SU-DHL-6 (cell line): ENCODE measurements around the gene SRRM2.

Experiments used
- H2AFZ ChIP-seq: fragments of 200-600 bp; sonication (generic); 2 replicates; pipeline ENCODE4 v1.6.1; 2014; ENCODE audit warnings: low read depth, mild to moderate bottlenecking, moderate library complexity, mixed read lengths, antibody characterized with exemption, low read length; ENCODE audit not compliant: severe bottlenecking
- H3F3A ChIP-seq: fragments of 200-600 bp; shearing (Covaris generic); 2 replicates; pipeline ENCODE4 v1.6.0; 2016; ENCODE audit warnings: antibody characterized with exemption, mild to moderate bottlenecking; ENCODE audit not compliant: insufficient read depth
- H3K27ac ChIP-seq: fragments of 200-600 bp; sonication (generic); 2 replicates; pipeline ENCODE4 v1.5.1; 2016; ENCODE audit warnings: low read depth, mild to moderate bottlenecking, low read length, moderate library complexity, mixed read lengths
- H3K27me3 ChIP-seq: fragments of 200-600 bp; sonication (generic), shearing (Covaris generic); 2 replicates; pipeline ENCODE4 v1.6.0; 2014; ENCODE audit warnings: mild to moderate bottlenecking, low read length
- H3K36me3 ChIP-seq: fragments of 200-600 bp; sonication (generic); 2 replicates; pipeline ENCODE4 v1.6.1; 2014; ENCODE audit warnings: mild to moderate bottlenecking, low read length, mixed read lengths
- H3K4me2 ChIP-seq: fragments of 300-600, 200-600 bp; shearing (Covaris generic), sonication (generic); 2 replicates; pipeline ENCODE4 v1.6.0; 2014; ENCODE audit warnings: low read length, low read depth, mild to moderate bottlenecking; ENCODE audit not compliant: poor library complexity, severe bottlenecking
- H3K4me3 ChIP-seq: fragments of 200-600 bp; sonication (generic); 2 replicates; pipeline ENCODE4 v1.5.1; 2014; ENCODE audit warnings: antibody characterized with exemption, low read length, mild to moderate bottlenecking, mixed read lengths; ENCODE audit not compliant: insufficient read depth, poor library complexity, severe bottlenecking
- H3K79me2 ChIP-seq: fragments of 200-600 bp; sonication (generic); 2 replicates; pipeline ENCODE4 v1.6.1; 2014; ENCODE audit warnings: mild to moderate bottlenecking, low read length, moderate library complexity; ENCODE audit not compliant: insufficient read depth
- H3K9ac ChIP-seq: fragments of 200-600 bp; sonication (generic); 2 replicates; pipeline ENCODE4 v1.7.0; 2014; ENCODE audit warnings: mild to moderate bottlenecking, low read length
- H3K9me2 ChIP-seq: fragments of 200-600 bp; sonication (generic); replicated peaks from 2 replicates; pipeline ENCODE4 v1.6.1; 2014; ENCODE audit warnings: low read length; ENCODE audit not compliant: insufficient read depth
- H3K9me3 ChIP-seq: fragments of 200-600 bp; sonication (generic); 2 replicates; pipeline ENCODE4 v1.6.1; 2014; ENCODE audit warnings: low read length, mixed read lengths; ENCODE audit not compliant: insufficient read depth
- H4K20me1 ChIP-seq: fragments of 200-600 bp; sonication (generic); 2 replicates; pipeline ENCODE4 v1.6.1; 2014; ENCODE audit warnings: low read depth, mild to moderate bottlenecking, antibody characterized with exemption, low read length, moderate library complexity, mixed read lengths
- CTCF ChIP-seq: fragments of 200-600 bp; sonication (generic); IDR thresholded peaks from one replicate; pipeline ENCODE4 v1.5.1; 2017; ENCODE audit warnings: antibody characterized with exemption, mild to moderate bottlenecking, low read length, moderate library complexity; ENCODE audit not compliant: insufficient read depth, poor library complexity, severe bottlenecking
- EZH2phosphoT487 ChIP-seq: fragments of 200-600 bp; sonication (generic), shearing (Covaris generic); conservative IDR thresholded peaks from 2 replicates; pipeline ENCODE4 v1.6.1; 2018; ENCODE audit warnings: mild to moderate bottlenecking, antibody characterized with exemption, low read length, moderate library complexity, mixed read lengths

Gene SRRM2

DNA sequence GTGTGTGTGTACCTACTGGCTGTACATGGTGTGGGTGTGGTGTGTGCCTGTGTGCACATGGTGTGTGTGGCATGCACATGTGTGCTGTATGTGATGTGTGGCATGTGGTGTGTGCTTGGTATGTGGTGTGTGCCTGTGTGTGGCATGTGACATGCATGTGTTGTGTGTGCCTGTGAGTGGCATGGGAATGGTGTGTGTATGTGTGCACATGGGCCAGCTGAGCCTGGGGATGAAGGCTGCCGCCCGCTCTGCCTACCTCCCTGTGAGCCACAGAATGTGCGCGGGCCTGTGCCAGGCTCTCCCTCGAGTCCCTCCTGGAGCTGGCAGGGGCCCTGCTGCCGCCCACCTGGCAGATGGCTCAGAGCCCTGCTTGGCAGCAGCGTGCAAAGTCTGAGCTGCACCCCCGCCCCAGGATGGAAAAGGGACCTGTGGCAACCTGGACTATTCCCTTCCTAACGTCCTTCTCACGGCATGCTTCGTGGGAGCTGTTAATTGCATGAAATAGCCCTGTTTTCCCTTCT is 41.7 kb upstream of the SRRM2 start:
- H3K27me3 ChIP-seq, result no peaks in the 10 kb centered on the region
- no peak overlapping the region for H3K4me3 ChIP-seq
- no peak overlapping the region for H2AFZ ChIP-seq
- H3K36me3 ChIP-seq, result no peaks in the 10 kb centered on the region
- TF ChIP-seq EZH2phosphoT487, result no peak
- no peak for TF ChIP-seq CTCF
- H3K27ac ChIP-seq, result no peak overlapping the region
- no peaks in the 10 kb centered on the region for H3K79me2 ChIP-seq
- H4K20me1 ChIP-seq, result no peaks in the 10 kb centered on the region
- no peaks in the 10 kb centered on the region for H3K9me2 ChIP-seq
- no peaks in the 10 kb centered on the region for H3K9me3 ChIP-seq
- H3F3A ChIP-seq, result no peaks in the 10 kb centered on the region
- H3K4me2 ChIP-seq, result no peak overlapping the region
- H3K9ac ChIP-seq, result no peak overlapping the region

DNA sequence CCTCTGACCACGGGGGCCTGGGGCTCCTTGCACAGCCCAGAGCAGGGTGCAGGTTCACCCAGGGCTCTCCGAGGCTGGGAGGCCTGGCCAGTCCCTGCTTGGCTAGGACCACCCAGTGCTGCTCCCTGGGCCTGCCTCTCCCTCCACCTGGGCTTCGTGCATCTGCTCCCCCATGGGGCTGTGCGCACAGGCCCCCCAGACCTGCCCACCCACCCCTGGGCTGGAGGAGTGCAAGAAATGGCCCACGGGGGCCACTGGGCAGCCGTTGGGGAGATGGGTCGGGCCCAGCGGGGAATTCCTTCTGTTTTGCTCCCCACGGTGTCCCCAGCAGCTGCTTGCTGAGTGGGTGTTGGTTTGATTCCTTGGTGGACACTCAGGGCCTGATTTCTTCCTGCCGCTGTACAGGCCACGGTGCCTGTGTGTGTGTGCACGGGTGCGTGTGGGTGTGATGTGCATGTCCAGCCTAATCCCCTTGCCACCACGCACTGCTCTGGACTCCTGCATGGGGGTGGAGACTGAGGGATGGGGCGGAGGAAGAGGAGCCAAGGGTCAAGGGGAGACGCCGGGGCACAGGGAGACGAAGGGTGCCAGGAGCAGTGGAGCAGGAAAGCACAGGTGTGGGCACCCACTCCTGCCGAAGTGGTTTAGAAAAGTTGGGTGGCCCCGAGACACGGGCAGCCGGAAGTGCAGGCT is 40.9 kb upstream of the SRRM2 start:
- TF ChIP-seq CTCF (no peak), EZH2phosphoT487 (no peak)

GRCh38 chr16:2712063-2712441 is 40.4 kb upstream of the SRRM2 start:
- Histone ChIP-seq H4K20me1 (no peaks in the 10 kb centered on the region), H3K36me3 (no peaks in the 10 kb centered on the region), H3K27me3 (no peaks in the 10 kb centered on the region), H3K9me2 (no peaks in the 10 kb centered on the region), H3K4me2 (no peak overlapping the region), H3K4me3 (no peak overlapping the region), H3K9ac (no peak overlapping the region), H2AFZ (no peak overlapping the region), H3K9me3 (no peaks in the 10 kb centered on the region), H3F3A (no peaks in the 10 kb centered on the region), H3K27ac (no peak overlapping the region), H3K79me2 (no peaks in the 10 kb centered on the region)
- TF ChIP-seq CTCF (no peak), EZH2phosphoT487 (no peak)

More for the DNA sequence above, 40.9 kb upstream of the SRRM2 start:
- H3K27ac ChIP-seq, result no peak overlapping the region
- no peak overlapping the region for H3K4me2 ChIP-seq
- H3K9ac ChIP-seq, result no peak overlapping the region
- H3K4me3 ChIP-seq, result no peak overlapping the region
- no peaks in the 10 kb centered on the region for H4K20me1 ChIP-seq
- H3K9me3 ChIP-seq, result no peaks in the 10 kb centered on the region
- no peaks in the 10 kb centered on the region for H3K79me2 ChIP-seq
- no peaks in the 10 kb centered on the region for H3K27me3 ChIP-seq
- no peak overlapping the region for H2AFZ ChIP-seq
- H3K9me2 ChIP-seq, result no peaks in the 10 kb centered on the region
- H3K36me3 ChIP-seq, result no peaks in the 10 kb centered on the region
- H3F3A ChIP-seq, result no peaks in the 10 kb centered on the region
